GM18508 (cell line): ENCODE data around the gene SOX6.
A peak's percentile ranks its signal among the peaks of the same experiment; 100 is the strongest.

Source experiments
- ATAC-seq: cut with Tn5 transposase; IDR thresholded peaks from one replicate; pipeline ENCODE4 v1.9.1; 2021; ENCODE audit warnings: moderate number of reproducible peaks; ENCODE audit not compliant: insufficient read depth, unreplicated experiment

Gene SOX6

GRCh38 chr11:16026849-16027248 lies 329.5 kb downstream of the SOX6 start:
- no peak for ATAC-seq

- no peak for ATAC-seq
Observed at GRCh38 chr11:16018931-16019330, 337.4 kb downstream of the SOX6 start.

- ATAC-seq: no peak
Observed at GRCh38 chr11:16016468-16016829, 339.9 kb downstream of the SOX6 start.

GRCh38 chr11:16015741-16016467 lies 340.4 kb downstream of the SOX6 start:
- ATAC-seq: no peak

- no peak for ATAC-seq
Observed at GRCh38 chr11:16013649-16014275, 342.6 kb downstream of the SOX6 start.

- ATAC-seq: no peak
Observed at GRCh38 chr11:16013242-16013641, 343.1 kb downstream of the SOX6 start.

- no peak for ATAC-seq
Observed at GRCh38 chr11:16012125-16012751, 344.1 kb downstream of the SOX6 start.

GRCh38 chr11:16011396-16011795 lies 344.9 kb downstream of the SOX6 start:
- no peak for ATAC-seq

GRCh38 chr11:16009021-16009420 lies 347.3 kb downstream of the SOX6 start:
- ATAC-seq: no peak

- no peak for ATAC-seq
Observed at GRCh38 chr11:16007514-16007913, 348.8 kb downstream of the SOX6 start.

GRCh38 chr11:16002942-16003341 lies 353.4 kb downstream of the SOX6 start:
- no peak for ATAC-seq

GRCh38 chr11:16001899-16002426 lies 354.4 kb downstream of the SOX6 start:
- ATAC-seq: peak; percentile 45

- ATAC-seq: no peak
Observed at GRCh38 chr11:16001044-16001568, 355.2 kb downstream of the SOX6 start.

- no peak for ATAC-seq
Observed at GRCh38 chr11:16000065-16000464, 356.3 kb downstream of the SOX6 start.

GRCh38 chr11:15993345-15993744 lies 363.0 kb downstream of the SOX6 start:
- ATAC-seq: no peak

- no peak for ATAC-seq
Observed at GRCh38 chr11:15991215-15991614, 365.1 kb downstream of the SOX6 start.

- ATAC-seq: no peak
Observed at GRCh38 chr11:15989685-15990084, 366.7 kb downstream of the SOX6 start.

GRCh38 chr11:15988693-15989231 lies 367.6 kb downstream of the SOX6 start:
- no peak for ATAC-seq

GRCh38 chr11:15988016-15988550 lies 368.3 kb downstream of the SOX6 start:
- no peak for ATAC-seq

GRCh38 chr11:15987046-15987445 lies 369.3 kb downstream of the SOX6 start:
- no peak for ATAC-seq

GRCh38 chr11:15985860-15986139 lies 370.5 kb downstream of the SOX6 start:
- no peak for ATAC-seq
